ENCODE data around the gene AUTS2.

GRCh38 chr7:69962186-69963065, 364.2 kb downstream of the AUTS2 start:
- TF ChIP-seq CTCF (IDR thresholded peaks at IDR 0.05) = no peak
- no peak for TF ChIP-seq POLR2AphosphoS5 (IDR thresholded peaks at IDR 0.05)
- TF ChIP-seq POLR2A (IDR thresholded peaks at IDR 0.05) = no peak

Measured in breast epithelium (tissue), 3 donors.